OCI-LY7 (cell line): ENCODE results near the gene RAF1.

ENCODE experiments used
- CTCF ChIP-seq: fragments of 200-600 bp; sonication (generic); conservative IDR thresholded peaks from 2 replicates; pipeline ENCODE4 v1.5.1; 2014; ENCODE audit warnings: mild to moderate bottlenecking, antibody characterized with exemption, low read length, moderate library complexity, mixed read lengths
- EZH2phosphoT487 ChIP-seq: fragments of 200-600 bp; sonication (generic); IDR thresholded peaks from 2 replicates; pipeline ENCODE4 v1.6.1; 2018; ENCODE audit warnings: low read depth, borderline replicate concordance, mild to moderate bottlenecking, mixed run types, antibody characterized with exemption, low read length, moderate library complexity, mixed read lengths

DNA sequence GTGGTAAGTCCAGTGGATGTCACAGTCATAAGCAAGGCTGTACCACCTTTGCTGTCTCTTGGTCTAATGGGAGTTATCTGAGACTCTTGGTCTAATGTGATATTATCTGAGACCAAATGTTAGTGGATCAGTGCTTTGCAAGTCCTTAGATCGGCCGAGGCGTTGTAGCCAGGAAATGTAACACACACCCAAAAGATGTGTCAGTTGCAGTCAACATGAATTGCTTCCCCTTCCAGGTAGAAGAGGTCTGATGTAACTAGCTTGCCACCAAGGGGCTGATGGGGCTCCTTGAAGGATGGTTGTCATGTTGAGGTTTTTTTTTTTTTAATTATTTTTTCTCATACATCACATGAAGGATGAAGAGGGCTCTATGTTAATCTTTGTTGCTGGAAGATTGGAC, 45.4 kb upstream of the RAF1 start:
- TF ChIP-seq CTCF (no peak), EZH2phosphoT487 (no peak)
